HG03354 (cell line): ENCODE measurements around the gene QRICH1.
A peak's percentile ranks its signal among the peaks of the same experiment; 100 is the strongest.

Source experiments
- ATAC-seq: cut with Tn5 transposase; IDR thresholded peaks from one replicate; pipeline ENCODE4 v1.9.1; 2021; ENCODE audit warnings: mild to moderate bottlenecking; ENCODE audit not compliant: unreplicated experiment, poor library complexity, severe bottlenecking

QRICH1 gene

GRCh38 chr3:49120438-49121131, 26.7 kb upstream of the QRICH1 start, which contains the start of gene USP19:
Gene USP19 (minus strand): TSS chr3:49120823. CDS start chr3:49119145, 1,678 bp downstream.
- peak; percentile 84 for ATAC-seq

GRCh38 chr3:49120096-49120437, 26.2 kb upstream of the QRICH1 start:
- peak; percentile 19 for ATAC-seq

GRCh38 chr3:49119439-49119838, 25.6 kb upstream of the QRICH1 start:
- no peak for ATAC-seq

- no peak for ATAC-seq
Measured at GRCh38 chr3:49119036-49119435, 25.2 kb upstream of the QRICH1 start.

GRCh38 chr3:49112262-49112661, 18.4 kb upstream of the QRICH1 start:
- no peak for ATAC-seq

- ATAC-seq: no peak
Measured at GRCh38 chr3:49111347-49111746, 17.5 kb upstream of the QRICH1 start.

GRCh38 chr3:49110780-49111179, 16.9 kb upstream of the QRICH1 start:
- no peak for ATAC-seq

- ATAC-seq: no peak
Measured at GRCh38 chr3:49108346-49108745, 14.5 kb upstream of the QRICH1 start.

GRCh38 chr3:49104427-49105291, 10.8 kb upstream of the QRICH1 start, which contains the start of gene QARS1:
Gene QARS1 (minus strand): TSS chr3:49104757. CDS start chr3:49104733, 24 bp downstream.
- ATAC-seq: peak; percentile 94

GRCh38 chr3:49104052-49104426, 10.2 kb upstream of the QRICH1 start:
- no peak for ATAC-seq

GRCh38 chr3:49100046-49100615, 6.3 kb upstream of the QRICH1 start:
- no peak for ATAC-seq

- ATAC-seq: no peak
Measured at GRCh38 chr3:49098910-49099630, 5.2 kb upstream of the QRICH1 start.

GRCh38 chr3:49098429-49098828, 4.6 kb upstream of the QRICH1 start:
- no peak for ATAC-seq

- peak; percentile 44 for ATAC-seq
Measured at GRCh38 chr3:49092938-49093852, 676 bp downstream of the QRICH1 start.

GRCh38 chr3:49081429-49081828, 12.4 kb downstream of the QRICH1 start:
- ATAC-seq: no peak

GRCh38 chr3:49079270-49079669, 14.6 kb downstream of the QRICH1 start:
- ATAC-seq: no peak

- ATAC-seq: no peak
Measured at GRCh38 chr3:49076646-49077045, 17.2 kb downstream of the QRICH1 start.

GRCh38 chr3:49076116-49076515, 17.8 kb downstream of the QRICH1 start:
- no peak for ATAC-seq

GRCh38 chr3:49058011-49058410, 35.9 kb downstream of the QRICH1 start:
- no peak for ATAC-seq
